Metanephros (tissue), 2 donors: ENCODE data around the gene UBE2M. TPM values are rescaled to one million over a fixed set of nuclear protein-coding genes. Genes with fewer than 3 reads are reported as not detected.

ENCODE experiments used
- small RNA-seq: library from RNA; depleted of rRNA; stranded (forward); fragments of <200 nt; gene quantifications from one replicate; pipeline ENCODE3, GENCODE V24; 2014; ENCODE audit warnings: low replicate concordance
- total RNA-seq: library from RNA; depleted of rRNA; stranded (reverse); fragments of >200 nt; gene quantifications from one replicate; pipeline ENCODE4 v1.2.3, GENCODE V29; 2014

The UBE2M gene
- total RNA-seq = 64.5 TPM

GRCh38 chr19:58558066-58558622, at the start of gene UBE2M:
TSS of gene UBE2M (minus strand) at chr19:58558611. CDS start at chr19:58558381, 230 bp downstream.

GRCh38 chr19:58572818-58573657, 14.6 kb upstream of the UBE2M start, which contains the start of gene MZF1:
TSS of gene MZF1 (minus strand) at chr19:58573335. CDS start at chr19:58571389, 1,946 bp downstream.

GRCh38 chr19:58554494-58555368, 3.7 kb downstream of the UBE2M start, which contains the start of gene CHMP2A:
TSS of gene CHMP2A (minus strand) at chr19:58555105. CDS start at chr19:58554212, 893 bp downstream.

GRCh38 chr19:58543826-58544590, 14.4 kb downstream of the UBE2M start, which contains the start of gene TRIM28:
TSS of gene TRIM28 (plus strand) at chr19:58544064. CDS start at chr19:58544758, 694 bp downstream.

GRCh38 chr19:58519355-58520256, 38.8 kb downstream of the UBE2M start, which contains the start of gene ZBTB45:
TSS of gene ZBTB45 (minus strand) at chr19:58519810. CDS start at chr19:58517673, 2,137 bp downstream.

GRCh38 chr19:58511353-58512208, 46.8 kb downstream of the UBE2M start, which contains the start of gene SLC27A5:
TSS of gene SLC27A5 (minus strand) at chr19:58511992. CDS start at chr19:58511955, 37 bp downstream.

Small RNA genes lying within 50 kb of the gene (small RNA-seq; reads per million reads assigned to genes)
- not detected for gene MIR6807
- gene RN7SL525P = not detected

Other genes with a start within 250 kb of the UBE2M start
- 2.7 TPM for gene ZSCAN22, start 231.6 kb downstream of the UBE2M start, total RNA-seq
- 4.3 TPM for gene A1BG, start 205.1 kb downstream of the UBE2M start, total RNA-seq
- gene ZNF497, start 195.9 kb downstream of the UBE2M start, total RNA-seq = 7.1 TPM
- 4.7 TPM for gene ZNF837, start 177.6 kb downstream of the UBE2M start, total RNA-seq
- gene RPS5, start 171.3 kb downstream of the UBE2M start, total RNA-seq = 1,732 TPM
- not detected for gene RNF225, start 163.0 kb downstream of the UBE2M start, total RNA-seq
- gene ZNF584, start 150.0 kb downstream of the UBE2M start, total RNA-seq = 27.2 TPM
- 11.8 TPM for gene ZNF132, start 118.5 kb downstream of the UBE2M start, total RNA-seq
- 13.7 TPM for gene ZNF324B, start 107.0 kb downstream of the UBE2M start, total RNA-seq
- 24.7 TPM for gene ZNF324, start 91.5 kb downstream of the UBE2M start, total RNA-seq
- gene ZNF446, start 82.3 kb downstream of the UBE2M start, total RNA-seq = 18.7 TPM
- 6.9 TPM for gene SLC27A5, start 46.6 kb downstream of the UBE2M start, total RNA-seq
- 12.1 TPM for gene ZBTB45, start 38.8 kb downstream of the UBE2M start, total RNA-seq
- 422 TPM for gene TRIM28, start 14.5 kb downstream of the UBE2M start, total RNA-seq
- gene CHMP2A, start 3.5 kb downstream of the UBE2M start, total RNA-seq = 77.3 TPM
- gene MZF1, start 14.7 kb upstream of the UBE2M start, total RNA-seq = 37.2 TPM